ENCODE measurements around the gene POLD4. TPM values are rescaled to one million over a fixed set of nuclear protein-coding genes. Genes with fewer than 3 reads are reported as not detected.

POLD4 gene
- total and polyA plus RNA-seq, 2 of the 13 experiments (the other 11 are each of a cell fraction or from before 2014, with no cell fraction given): 10.5 to 27.4 TPM

DNA sequence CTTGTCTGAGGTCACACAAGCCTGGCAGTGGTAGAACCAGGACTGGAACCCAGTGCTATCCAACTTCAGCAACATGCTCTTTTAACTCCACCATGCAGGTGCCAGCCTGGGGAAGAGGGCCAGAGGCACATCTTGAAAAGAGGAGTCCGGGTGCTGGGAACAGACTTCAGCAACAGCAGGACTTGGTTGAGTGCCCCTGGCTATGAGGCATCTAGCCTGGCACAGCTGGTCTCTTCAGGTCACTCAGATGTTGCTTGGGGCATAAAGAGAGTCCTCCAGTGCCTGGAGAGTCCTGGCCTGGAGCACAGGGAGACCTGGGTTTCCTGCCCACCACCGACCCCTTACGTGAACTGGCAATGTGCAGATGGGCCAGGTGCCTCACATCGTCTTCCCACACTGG, 25.2 kb upstream of the POLD4 start:
- FAIRE-seq: no peak
- Histone ChIP-seq H3K27me3 (ENCODE audit: control insufficient read depth in 1 of 2, insufficient read depth in 2 of 2, low read length in 2 of 2) (peaks cover 3 to 28% of the 10 kb centered on the region in 2 experiments; a peak in 3 of 5 replicates), H3K4me2 (ENCODE audit: low read depth, low read length) (no peak overlapping the region), H3K4me3 (replicated peaks in 1 of 3; ENCODE audit: insufficient read depth in 1 of 3, low read depth in 2 of 3, low read length in 3 of 3) (no peak overlapping the region), H2AFZ (ENCODE audit: low read length) (no peak overlapping the region), H3K9me3 (ENCODE audit: low read length) (no peaks in the 10 kb centered on the region), H3K9ac (ENCODE audit: insufficient read depth, low read depth, low read length) (no peak overlapping the region), H4K20me1 (ENCODE audit: insufficient read depth, low read length) (no peaks in the 10 kb centered on the region), H3K27ac (ENCODE audit: extremely low read length, insufficient read depth, low read length) (no peak overlapping the region), H3K36me3 (replicated peaks in 1 of 2; ENCODE audit: control insufficient read depth in 1 of 2, insufficient read depth in 2 of 2, low read length in 2 of 2) (no peaks in the 10 kb centered on the region), H3K4me1 (ENCODE audit: insufficient read depth, low read length) (peaks cover 42% of the 10 kb centered on the region), H3K79me2 (ENCODE audit: insufficient read depth, low read length) (no peaks in the 10 kb centered on the region)
- TF ChIP-seq REXO4 (CRISPR knock-in tag; IDR thresholded peaks at IDR 0.05; ENCODE audit: borderline replicate concordance) (no peak), ZNF331 (CRISPR knock-in tag; IDR thresholded peaks at IDR 0.05) (no peak), ZNF264 (CRISPR knock-in tag; IDR thresholded peaks at IDR 0.05) (no peak), ARHGAP35 (CRISPR knock-in tag; IDR thresholded peaks at IDR 0.05; ENCODE audit: borderline replicate concordance) (no peak), HNF4G (IDR thresholded peaks at IDR 0.05; ENCODE audit: borderline replicate concordance, low read depth, low read length) (no peak), HNF4G (CRISPR knock-in tag; IDR thresholded peaks at IDR 0.05; ENCODE audit: borderline replicate concordance, low read depth) (no peak), ZNF101 (CRISPR knock-in tag; IDR thresholded peaks at IDR 0.05; ENCODE audit: borderline replicate concordance, low read depth) (no peak), TFDP1 (CRISPR knock-in tag; IDR thresholded peaks at IDR 0.05; ENCODE audit: borderline replicate concordance) (no peak), ZEB1 (IDR thresholded peaks at IDR 0.05; ENCODE audit: insufficient replicate concordance, low read depth) (no peak), TIGD3 (CRISPR knock-in tag; IDR thresholded peaks at IDR 0.05; ENCODE audit: borderline replicate concordance) (no peak), ESRRA (CRISPR knock-in tag; IDR thresholded peaks at IDR 0.05; ENCODE audit: low read depth) (no peak)
- TF ChIP-seq, protein P1, sequence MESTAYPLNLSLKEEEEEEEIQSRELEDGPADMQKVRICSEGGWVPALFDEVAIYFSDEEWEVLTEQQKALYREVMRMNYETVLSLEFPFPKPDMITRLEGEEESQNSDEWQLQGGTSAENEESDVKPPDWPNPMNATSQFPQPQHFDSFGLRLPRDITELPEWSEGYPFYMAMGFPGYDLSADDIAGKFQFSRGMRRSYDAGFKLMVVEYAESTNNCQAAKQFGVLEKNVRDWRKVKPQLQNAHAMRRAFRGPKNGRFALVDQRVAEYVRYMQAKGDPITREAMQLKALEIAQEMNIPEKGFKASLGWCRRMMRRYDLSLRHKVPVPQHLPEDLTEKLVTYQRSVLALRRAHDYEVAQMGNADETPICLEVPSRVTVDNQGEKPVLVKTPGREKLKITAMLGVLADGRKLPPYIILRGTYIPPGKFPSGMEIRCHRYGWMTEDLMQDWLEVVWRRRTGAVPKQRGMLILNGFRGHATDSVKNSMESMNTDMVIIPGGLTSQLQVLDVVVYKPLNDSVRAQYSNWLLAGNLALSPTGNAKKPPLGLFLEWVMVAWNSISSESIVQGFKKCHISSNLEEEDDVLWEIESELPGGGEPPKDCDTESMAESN (CRISPR knock-in tag; conservative IDR thresholded peaks at IDR 0.05): no peak
- TF ChIP-seq, protein P2, sequence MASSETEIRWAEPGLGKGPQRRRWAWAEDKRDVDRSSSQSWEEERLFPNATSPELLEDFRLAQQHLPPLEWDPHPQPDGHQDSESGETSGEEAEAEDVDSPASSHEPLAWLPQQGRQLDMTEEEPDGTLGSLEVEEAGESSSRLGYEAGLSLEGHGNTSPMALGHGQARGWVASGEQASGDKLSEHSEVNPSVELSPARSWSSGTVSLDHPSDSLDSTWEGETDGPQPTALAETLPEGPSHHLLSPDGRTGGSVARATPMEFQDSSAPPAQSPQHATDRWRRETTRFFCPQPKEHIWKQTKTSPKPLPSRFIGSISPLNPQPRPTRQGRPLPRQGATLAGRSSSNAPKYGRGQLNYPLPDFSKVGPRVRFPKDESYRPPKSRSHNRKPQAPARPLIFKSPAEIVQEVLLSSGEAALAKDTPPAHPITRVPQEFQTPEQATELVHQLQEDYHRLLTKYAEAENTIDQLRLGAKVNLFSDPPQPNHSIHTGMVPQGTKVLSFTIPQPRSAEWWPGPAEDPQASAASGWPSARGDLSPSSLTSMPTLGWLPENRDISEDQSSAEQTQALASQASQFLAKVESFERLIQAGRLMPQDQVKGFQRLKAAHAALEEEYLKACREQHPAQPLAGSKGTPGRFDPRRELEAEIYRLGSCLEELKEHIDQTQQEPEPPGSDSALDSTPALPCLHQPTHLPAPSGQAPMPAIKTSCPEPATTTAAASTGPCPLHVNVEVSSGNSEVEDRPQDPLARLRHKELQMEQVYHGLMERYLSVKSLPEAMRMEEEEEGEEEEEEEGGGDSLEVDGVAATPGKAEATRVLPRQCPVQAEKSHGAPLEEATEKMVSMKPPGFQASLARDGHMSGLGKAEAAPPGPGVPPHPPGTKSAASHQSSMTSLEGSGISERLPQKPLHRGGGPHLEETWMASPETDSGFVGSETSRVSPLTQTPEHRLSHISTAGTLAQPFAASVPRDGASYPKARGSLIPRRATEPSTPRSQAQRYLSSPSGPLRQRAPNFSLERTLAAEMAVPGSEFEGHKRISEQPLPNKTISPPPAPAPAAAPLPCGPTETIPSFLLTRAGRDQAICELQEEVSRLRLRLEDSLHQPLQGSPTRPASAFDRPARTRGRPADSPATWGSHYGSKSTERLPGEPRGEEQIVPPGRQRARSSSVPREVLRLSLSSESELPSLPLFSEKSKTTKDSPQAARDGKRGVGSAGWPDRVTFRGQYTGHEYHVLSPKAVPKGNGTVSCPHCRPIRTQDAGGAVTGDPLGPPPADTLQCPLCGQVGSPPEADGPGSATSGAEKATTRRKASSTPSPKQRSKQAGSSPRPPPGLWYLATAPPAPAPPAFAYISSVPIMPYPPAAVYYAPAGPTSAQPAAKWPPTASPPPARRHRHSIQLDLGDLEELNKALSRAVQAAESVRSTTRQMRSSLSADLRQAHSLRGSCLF (CRISPR knock-in tag; IDR thresholded peaks at IDR 0.05; ENCODE audit: borderline replicate concordance): no peak
- no TSS peak for BruUV-seq (replicated peaks)
- in situ Hi-C loops (cut with HindIII; ENCODE audit: extremely low pct_ligation_motif_present, low pct_unique_long_range_greater_than_20kb): no loop called here
- no peak for DNase-seq (ENCODE audit: low spot score)
- WGBS (ENCODE audit: low lambda C conversion rate): 71% methylated on average over 3 of the region's 4 CpGs
- POLR2A ChIA-PET: interaction anchor here (18.5 kb wide), 1 partner anchor 25 kb away, joined by 365 read pairs; the partner anchor contains the start of gene POLD4
- CTCF ChIA-PET (ENCODE audit: low intra/inter-chr PET ratio, low total read pairs): no interaction called here
- no peak for ATAC-seq
- intact Hi-C loops (cut with micrococcal nuclease; ENCODE audit: unreplicated experiment): no loop called here
